Fibroblast of pulmonary artery (primary cell): ENCODE measurements around the gene PAQR6.

Source experiments
- DNase-seq: peaks from one replicate; pipeline ENCODE4 v3.0.0-alpha.2; 2010; ENCODE audit warnings: low read depth
- H3K4me3 ChIP-seq: replicated peaks from 2 replicates; pipeline ENCODE4 v1.5.1; 2011; ENCODE audit warnings: low read depth, mild to moderate bottlenecking, control low read depth, low read length, moderate library complexity
- TF ChIP-seq, protein P1 (sequence below): IDR thresholded peaks from 2 replicates; pipeline ENCODE4 v1.5.1; 2011; ENCODE audit warnings: mild to moderate bottlenecking, control low read depth, low read length, inconsistent platforms; ENCODE audit errors: missing control alignments

The PAQR6 gene

DNA sequence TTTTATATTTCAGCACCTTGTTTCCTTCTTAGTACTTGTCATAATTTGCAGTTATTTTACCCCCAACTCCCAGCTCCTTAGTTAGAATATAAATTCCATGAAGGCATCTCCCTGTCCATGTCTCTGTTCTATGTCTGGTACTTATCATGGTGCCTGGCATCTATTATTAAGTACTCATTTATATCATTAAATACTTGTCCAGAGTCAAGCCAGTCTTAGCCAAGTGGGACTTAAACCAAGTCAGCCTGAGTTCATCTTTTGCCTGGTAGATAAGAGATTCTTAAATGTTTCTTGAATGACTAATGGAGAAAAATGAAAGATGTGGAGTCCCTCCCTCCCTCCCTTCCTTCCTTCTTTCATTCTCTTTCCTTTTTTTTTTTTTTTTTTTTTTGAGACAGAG, 44.5 kb downstream of the PAQR6 start:
- no peak overlapping the region for H3K4me3 ChIP-seq
- TF ChIP-seq, protein P1, sequence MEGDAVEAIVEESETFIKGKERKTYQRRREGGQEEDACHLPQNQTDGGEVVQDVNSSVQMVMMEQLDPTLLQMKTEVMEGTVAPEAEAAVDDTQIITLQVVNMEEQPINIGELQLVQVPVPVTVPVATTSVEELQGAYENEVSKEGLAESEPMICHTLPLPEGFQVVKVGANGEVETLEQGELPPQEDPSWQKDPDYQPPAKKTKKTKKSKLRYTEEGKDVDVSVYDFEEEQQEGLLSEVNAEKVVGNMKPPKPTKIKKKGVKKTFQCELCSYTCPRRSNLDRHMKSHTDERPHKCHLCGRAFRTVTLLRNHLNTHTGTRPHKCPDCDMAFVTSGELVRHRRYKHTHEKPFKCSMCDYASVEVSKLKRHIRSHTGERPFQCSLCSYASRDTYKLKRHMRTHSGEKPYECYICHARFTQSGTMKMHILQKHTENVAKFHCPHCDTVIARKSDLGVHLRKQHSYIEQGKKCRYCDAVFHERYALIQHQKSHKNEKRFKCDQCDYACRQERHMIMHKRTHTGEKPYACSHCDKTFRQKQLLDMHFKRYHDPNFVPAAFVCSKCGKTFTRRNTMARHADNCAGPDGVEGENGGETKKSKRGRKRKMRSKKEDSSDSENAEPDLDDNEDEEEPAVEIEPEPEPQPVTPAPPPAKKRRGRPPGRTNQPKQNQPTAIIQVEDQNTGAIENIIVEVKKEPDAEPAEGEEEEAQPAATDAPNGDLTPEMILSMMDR: no peak
- peak; percentile 77 for DNase-seq

DNA sequence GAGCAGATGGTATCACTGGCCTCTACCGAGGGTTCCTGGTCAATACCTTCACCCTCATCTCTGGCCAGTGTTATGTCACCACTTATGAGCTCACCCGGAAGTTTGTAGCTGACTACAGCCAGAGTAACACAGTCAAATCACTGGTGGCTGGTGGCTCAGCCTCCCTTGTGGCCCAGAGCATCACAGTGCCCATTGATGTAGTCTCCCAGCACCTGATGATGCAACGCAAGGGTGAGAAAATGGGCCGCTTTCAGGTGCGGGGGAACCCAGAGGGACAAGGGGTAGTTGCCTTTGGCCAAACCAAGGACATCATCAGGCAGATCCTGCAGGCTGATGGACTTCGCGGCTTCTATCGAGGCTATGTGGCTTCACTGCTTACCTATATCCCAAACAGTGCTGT, 47.8 kb downstream of the PAQR6 start:
- no peak overlapping the region for H3K4me3 ChIP-seq
- TF ChIP-seq, protein P1: no peak
- DNase-seq: no peak

DNA sequence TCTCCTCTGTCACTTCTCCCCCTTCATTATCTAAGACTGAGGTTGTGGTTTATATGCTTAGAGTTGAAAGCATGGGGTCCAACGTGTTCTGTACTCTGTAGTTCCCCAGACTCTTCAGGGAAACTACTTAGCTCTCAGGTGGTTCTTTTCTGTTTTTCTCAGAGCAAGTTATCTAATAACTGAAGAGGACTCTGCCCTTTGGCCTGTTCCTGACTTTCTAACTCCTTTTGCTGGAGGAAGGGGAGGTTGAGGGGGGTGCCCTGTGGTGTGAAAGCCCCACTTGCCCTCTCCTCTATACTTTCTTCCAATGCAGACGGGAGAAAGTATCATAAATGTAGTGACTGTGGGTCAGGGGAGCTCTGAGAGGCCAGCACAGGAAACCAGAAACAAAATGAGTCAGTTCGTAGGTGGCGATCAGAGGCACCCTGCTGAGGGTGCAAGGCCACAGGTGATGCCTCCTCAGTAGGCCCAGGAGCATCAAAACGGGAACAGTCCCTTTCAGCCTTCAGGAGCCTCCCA, 49.0 kb downstream of the PAQR6 start:
- TF ChIP-seq, protein P1: no peak
- H3K4me3 ChIP-seq: no peak overlapping the region
- DNase-seq: no peak

DNA sequence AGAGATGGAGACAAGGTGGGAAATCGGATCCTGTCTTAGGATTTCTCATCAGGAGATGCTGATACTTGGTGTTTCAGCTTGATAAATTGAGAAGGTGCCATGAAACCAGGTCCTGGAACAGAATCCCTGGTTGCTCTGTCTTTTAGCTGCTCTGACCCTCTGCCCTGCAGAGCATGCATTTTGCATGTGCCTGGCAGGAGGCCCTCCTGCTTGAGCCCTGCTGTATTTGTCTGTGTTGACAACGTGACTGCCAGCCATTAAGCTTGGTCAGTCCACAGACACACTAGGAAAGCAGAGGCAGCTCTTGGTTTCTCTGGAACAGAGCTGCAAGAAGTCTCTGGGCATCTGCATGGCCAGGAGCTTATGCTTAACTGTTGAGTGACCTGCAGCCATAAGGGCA, 51.4 kb downstream of the PAQR6 start:
- DNase-seq: no peak
- TF ChIP-seq, protein P1: no peak
- H3K4me3 ChIP-seq: no peak overlapping the region

DNA sequence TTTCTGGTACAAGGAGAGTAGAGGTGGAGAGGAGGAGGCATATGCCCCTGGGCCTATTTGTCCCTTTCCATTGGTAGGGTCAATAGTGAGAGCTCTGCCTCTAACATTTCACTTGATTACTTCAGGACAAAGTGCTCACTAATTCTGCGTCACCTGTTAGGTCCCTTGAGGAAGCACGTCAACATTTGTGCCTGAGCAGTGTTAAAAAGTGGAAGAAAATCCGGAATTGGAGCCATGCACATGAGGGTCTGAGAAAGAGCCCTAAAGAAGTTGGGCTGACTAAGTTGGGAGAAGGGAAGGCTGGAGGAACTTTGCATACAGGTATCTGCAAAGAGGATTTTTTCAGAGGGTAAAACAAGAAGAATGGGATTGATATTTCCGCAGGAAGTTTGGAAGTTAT, 52.0 kb downstream of the PAQR6 start:
- TF ChIP-seq, protein P1: no peak
- no peak for DNase-seq
- H3K4me3 ChIP-seq: no peak overlapping the region

DNA sequence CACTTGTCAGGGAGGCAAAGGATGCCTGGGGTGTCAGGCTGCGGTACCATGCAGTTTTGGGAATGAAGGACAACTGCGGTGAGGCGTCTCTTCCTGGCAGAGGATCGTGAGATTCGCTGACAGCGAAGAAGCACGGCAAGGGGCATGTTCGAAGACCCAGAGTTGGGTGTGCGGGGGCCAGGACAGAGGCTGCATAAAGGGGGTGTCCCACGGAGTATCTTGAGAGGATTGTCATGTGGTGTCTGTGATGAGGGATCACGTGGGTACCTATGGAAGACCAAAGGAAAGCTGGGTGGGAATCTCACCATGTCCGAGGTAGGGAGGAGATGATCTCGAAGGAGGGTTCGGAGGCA, 53.6 kb downstream of the PAQR6 start:
- no peak for DNase-seq
- TF ChIP-seq, protein P1: no peak
- peak overlapping the region; percentile 82 for H3K4me3 ChIP-seq

DNA sequence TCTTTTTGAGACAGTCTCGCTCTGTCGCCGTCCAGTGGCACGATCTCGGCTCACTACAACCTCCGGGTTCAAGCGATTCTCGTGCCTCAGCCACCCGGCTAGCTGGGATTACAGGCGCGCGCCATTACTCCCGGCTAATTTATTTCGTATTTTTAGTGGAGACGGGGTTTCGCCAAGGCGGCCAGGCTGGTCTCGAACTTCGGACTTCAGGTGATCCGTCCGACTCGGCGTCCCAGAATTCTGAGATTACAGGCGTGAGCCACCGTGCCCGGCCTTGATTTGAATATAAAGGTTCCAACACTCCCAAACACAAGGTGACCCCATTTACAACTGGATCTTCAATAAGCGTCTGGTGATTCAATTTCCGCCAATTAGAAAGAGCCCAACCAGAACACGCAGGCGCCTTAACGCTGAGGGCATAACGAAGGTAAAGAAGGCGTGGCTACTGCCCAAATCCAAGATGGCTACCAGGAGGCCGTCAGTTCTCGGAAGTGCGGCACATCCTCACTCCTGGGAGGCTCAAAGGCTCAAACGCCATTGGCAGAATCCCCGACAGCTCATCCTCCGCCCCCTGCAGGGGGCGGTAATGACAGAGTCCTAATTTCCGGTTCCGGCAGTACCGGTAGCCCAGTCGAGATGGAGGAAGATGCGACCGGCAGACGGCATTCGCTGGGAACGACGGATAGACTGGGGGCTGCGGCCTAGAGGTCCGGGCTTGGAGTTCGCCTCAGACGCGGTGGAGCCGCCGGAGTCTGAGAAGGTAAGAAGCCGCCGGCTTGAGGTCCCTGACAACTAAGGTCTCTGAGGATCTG, 54.2 kb downstream of the PAQR6 start, which contains the start of gene SLC25A44:
SLC25A44 (plus strand) TSS at position 617 of the 812 bp plus-strand sequence. CDS start 5,744 bp downstream, outside the sequence.
- peak; percentile 100 for DNase-seq
- H3K4me3 ChIP-seq: peak within 1 kb of the TSS; percentile 82
- TF ChIP-seq, protein P1: peak; percentile 46
